HUES6 (cell line): Measurements from ENCODE around the gene CSNK1E.
"Not testable (repeated sequence)": the region's sequence is repeated elsewhere in the genome, so short reads cannot be mapped to it uniquely, and the experiment has no call there.

Experiments used
- H3K27ac ChIP-seq: 2 replicates; pipeline ENCODE4 v1.7.0; 2013; ENCODE audit warnings: low read depth, mild to moderate bottlenecking, low read length, inconsistent platforms
- H3K27me3 ChIP-seq: 2 replicates; pipeline ENCODE4 v1.6.1; 2013; ENCODE audit warnings: low read length; ENCODE audit not compliant: control insufficient read depth, insufficient read depth
- H3K36me3 ChIP-seq: 2 replicates; pipeline ENCODE4 v1.6.1; 2013; ENCODE audit warnings: low read length; ENCODE audit not compliant: control insufficient read depth, insufficient read depth
- H3K4me1 ChIP-seq: 2 replicates; pipeline ENCODE4 v1.6.1; 2013; ENCODE audit warnings: low read length; ENCODE audit not compliant: control insufficient read depth, insufficient read depth
- H3K4me3 ChIP-seq: 2 replicates; pipeline ENCODE4 v1.5.1; 2013; ENCODE audit warnings: low read depth, low read length
- H3K9ac ChIP-seq: one replicate; pipeline ENCODE4 v1.6.1; 2013; ENCODE audit warnings: mild to moderate bottlenecking, low read length
- H3K9me3 ChIP-seq: 2 replicates; pipeline ENCODE4 v1.6.1; 2013; ENCODE audit warnings: low read depth, low read length; ENCODE audit not compliant: control insufficient read depth, insufficient read depth

CSNK1E gene

DNA sequence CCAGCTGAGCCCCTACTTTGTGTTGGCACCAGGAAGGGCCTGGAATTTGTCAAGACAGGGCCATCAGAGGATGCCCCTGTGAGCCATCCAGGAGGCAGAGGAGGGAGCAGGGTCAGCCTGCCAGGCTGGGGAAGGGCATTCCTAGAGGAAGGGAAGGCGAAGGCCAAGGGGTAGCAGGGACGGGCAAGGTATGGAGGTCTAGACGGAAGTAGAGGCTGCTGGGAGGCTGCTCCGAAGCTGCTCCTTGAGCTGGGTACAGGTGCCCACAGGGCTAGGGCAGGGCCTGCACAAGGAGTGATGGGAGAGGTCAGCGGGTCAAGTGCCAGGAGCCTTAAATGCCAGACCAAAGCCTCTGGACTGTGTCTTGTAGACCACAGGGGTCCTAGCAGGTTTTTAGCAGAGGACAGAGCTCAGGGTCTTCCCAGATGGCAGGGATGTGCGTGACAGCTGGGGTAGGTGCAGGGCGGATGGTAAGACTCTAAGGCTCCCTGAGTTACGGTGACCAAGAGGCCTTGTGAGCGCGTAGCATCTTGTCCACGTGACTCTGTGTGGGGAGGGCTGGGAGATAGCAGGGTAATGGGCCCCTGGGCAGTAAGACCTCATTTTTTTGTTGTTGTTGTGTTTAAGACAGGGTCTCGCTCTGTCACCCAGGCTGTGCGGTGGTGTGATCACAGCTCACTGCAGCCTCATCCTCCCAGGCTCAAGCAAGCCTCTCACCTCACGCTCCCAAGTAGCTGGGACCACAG is 31.7 kb upstream of the CSNK1E start:
- no peaks in the 10 kb centered on the region for H3K9me3 ChIP-seq
- no peaks in the 10 kb centered on the region for H3K27me3 ChIP-seq
- peaks cover 22% of the 10 kb centered on the region for H3K4me1 ChIP-seq
- H3K4me3 ChIP-seq, result no peak overlapping the region
- H3K36me3 ChIP-seq, result no peaks in the 10 kb centered on the region
- no peak overlapping the region for H3K9ac ChIP-seq
- no peak overlapping the region for H3K27ac ChIP-seq

DNA sequence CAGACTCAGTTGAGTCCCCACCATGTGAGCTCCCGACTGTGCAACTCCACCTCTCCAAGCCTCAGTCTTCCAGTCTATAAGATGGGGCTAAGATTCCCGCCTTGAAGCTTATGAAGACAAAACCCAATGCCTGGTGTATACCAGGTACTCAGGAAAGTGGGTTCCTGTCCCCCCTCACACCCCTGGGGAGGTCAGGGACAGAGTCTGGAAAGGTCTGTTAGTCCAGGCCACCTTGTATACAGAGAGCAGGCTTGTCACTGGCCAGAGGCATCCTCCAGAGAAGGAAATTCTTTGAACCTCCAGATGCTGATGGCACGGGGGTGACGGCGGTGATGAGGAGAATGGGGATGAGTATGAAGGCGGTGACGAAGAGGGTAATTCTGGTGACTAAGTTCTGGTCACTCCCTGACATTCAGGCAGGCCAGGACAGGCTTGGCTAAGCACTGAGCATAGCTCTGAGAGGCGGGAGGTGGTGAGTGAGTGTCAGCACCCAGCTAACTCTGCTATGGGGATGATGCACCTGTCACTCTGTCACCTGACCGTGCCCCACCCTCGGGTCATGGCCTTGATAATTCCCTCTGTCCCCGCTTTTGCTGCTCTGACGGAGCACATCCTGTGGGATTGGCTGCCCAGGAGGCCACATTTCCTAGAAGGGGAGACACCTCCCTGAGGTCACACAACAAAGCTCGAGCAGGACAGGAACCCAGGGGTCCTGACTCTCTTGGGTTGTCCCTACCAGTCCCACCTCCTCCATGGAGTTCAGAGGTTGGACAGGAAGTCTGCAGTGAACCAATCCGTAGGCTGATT is 30.9 kb upstream of the CSNK1E start:
- Histone ChIP-seq H3K27me3 (no peaks in the 10 kb centered on the region), H3K4me3 (no peak overlapping the region), H3K4me1 (peaks cover 15% of the 10 kb centered on the region; the same call in 1 of the 2 replicates), H3K9me3 (no peaks in the 10 kb centered on the region), H3K27ac (no peak overlapping the region), H3K9ac (no peak overlapping the region), H3K36me3 (no peaks in the 10 kb centered on the region)

DNA sequence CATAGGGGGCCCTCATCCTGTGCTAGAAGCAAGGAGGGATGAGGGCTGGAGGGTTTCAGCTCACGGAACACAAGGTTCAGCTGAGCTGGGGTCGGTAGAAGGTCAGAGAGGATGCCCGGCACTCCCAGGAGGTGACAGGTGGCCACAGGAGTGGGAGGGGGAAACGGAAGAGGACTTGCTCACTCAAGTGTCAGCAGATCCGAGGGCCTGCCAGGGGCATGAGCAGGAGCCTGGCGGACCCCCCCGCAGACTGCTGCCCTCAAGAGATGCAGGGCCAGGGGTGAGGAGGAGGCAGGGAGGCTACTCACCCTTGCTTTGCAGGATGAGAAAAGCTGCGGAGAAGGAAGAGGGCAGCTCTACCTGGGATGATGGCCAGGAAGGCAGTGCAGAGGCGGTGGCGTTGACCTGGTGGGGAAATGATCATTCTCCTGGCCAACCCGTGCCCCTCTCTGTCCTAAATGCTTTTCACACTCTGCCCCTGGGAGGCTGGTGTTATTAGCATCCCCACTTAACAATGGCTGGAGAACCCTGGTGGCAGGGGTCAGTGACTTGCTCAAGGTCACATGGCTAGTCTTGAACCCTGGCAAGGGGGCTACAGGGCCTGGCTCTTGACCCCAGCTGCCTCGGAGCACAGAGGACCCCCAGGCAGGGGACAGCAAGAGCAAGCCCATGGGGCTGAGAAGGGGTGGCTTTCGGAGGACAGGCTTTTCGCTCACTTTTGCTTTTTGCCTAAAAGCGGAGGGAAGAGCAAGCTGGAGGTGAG is 30.1 kb upstream of the CSNK1E start:
- no peak overlapping the region for H3K9ac ChIP-seq
- no peaks in the 10 kb centered on the region for H3K36me3 ChIP-seq
- H3K27ac ChIP-seq, result no peak overlapping the region
- H3K4me1 ChIP-seq, result peaks cover 15% of the 10 kb centered on the region; the same call in 1 of the 2 replicates
- no peak overlapping the region for H3K4me3 ChIP-seq
- H3K27me3 ChIP-seq, result no peaks in the 10 kb centered on the region
- H3K9me3 ChIP-seq, result no peaks in the 10 kb centered on the region

DNA sequence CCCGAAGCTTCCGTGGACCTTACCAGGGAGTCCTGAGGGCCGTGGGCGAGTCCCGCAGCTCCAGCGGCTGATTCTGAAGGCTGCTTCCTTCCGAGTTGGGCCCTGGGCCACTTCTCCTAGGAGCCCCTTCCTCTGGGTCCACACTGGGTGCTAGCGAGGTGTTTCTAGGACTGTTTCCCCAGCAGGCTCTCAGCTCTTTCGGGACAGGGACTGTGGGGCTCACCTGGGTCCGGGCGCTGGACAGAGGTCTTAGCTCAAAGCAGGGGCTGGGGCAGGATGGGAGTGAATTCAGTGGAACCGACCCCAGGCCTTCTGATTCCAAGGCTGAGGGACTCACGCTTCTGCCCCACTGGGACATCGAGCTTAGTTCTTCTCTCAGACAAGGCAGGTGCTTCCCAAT is 29.3 kb upstream of the CSNK1E start:
- no peaks in the 10 kb centered on the region for H3K27me3 ChIP-seq
- H3K27ac ChIP-seq, result no peak overlapping the region
- no peaks in the 10 kb centered on the region for H3K9me3 ChIP-seq
- peaks cover 12% of the 10 kb centered on the region; the same call in 1 of the 2 replicates for H3K4me1 ChIP-seq
- H3K4me3 ChIP-seq, result no peak overlapping the region
- no peak overlapping the region for H3K9ac ChIP-seq
- H3K36me3 ChIP-seq, result no peaks in the 10 kb centered on the region

DNA sequence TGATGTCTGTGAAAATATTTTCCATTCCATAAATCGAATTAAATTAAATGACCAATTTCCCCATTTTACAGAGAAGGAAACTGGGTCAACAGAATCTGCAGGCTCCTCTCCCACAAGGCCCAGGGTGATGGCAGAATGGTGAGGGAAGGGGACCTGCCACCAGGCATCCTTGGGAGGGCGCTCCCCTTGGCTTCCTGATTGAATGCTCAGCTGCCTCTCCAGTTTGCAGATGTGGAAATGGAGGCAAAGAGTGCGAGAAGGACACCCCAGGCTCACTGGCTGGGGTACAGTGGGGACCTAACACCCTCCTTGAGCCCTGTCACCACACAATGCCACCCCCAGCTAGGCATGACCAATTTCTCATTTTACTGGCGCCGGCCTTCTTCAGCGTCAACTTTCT is 28.5 kb upstream of the CSNK1E start:
- peaks cover 6% of the 10 kb centered on the region; the same call in 1 of the 2 replicates for H3K4me1 ChIP-seq
- no peaks in the 10 kb centered on the region for H3K36me3 ChIP-seq
- no peak overlapping the region for H3K9ac ChIP-seq
- no peak overlapping the region for H3K27ac ChIP-seq
- no peaks in the 10 kb centered on the region for H3K27me3 ChIP-seq
- H3K9me3 ChIP-seq, result no peaks in the 10 kb centered on the region
- H3K4me3 ChIP-seq, result no peak overlapping the region

DNA sequence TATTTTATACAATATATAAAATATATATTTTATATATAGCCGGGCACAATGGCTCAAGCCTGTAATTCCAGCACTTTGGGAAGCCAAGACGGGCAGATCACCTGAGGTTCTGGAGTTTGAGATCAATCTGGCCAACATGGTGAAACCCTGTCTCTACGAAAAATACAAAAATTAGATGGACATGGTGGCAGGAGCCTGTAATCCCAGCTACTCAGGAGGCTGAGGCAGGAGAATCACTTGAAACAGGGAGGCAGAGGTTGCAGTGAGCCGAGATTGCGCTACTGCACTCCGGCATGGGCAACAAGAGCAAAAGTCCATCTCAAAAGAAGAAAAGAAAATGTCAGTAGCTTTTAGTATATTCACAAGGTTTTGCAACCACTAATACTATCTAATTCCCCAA is 22.7 kb upstream of the CSNK1E start:
- not testable (repeated sequence) for H3K4me3 ChIP-seq, H3K27ac ChIP-seq, H3K27me3 ChIP-seq, H3K4me1 ChIP-seq, H3K9ac ChIP-seq, H3K9me3 ChIP-seq, H3K36me3 ChIP-seq

DNA sequence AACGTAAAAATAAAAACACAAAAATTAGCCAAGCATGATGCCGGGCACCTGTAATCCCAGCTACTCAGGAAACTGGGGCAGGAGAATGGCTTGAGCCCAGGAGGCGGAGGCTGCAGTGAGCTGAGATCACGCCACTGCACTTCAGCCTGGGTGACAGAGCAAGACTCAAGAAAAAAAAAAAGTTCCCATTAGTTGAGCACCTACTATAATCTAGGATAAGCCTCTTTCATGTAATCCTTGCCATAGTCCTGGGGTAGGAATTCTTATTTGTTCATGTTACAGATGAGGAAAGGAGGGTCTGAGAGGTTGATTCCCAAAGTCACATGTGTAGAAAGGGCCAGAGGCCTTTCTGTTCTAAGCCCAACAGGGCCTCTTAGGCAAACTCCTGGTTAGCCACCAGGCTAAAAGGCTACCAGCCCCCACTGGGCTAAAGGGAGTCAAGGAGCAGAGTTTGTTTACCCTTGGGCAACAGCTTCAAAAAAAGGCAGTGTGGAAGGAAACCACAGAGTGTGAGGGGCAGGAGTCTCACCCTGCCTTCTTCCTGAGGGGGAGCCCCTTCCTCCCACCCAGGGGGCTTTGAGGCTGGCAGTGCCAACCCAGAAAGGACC is 21.6 kb upstream of the CSNK1E start:
- Histone ChIP-seq H3K9ac (no peak overlapping the region), H3K9me3 (no peaks in the 10 kb centered on the region), H3K27ac (no peak overlapping the region), H3K4me1 (peaks cover 12% of the 10 kb centered on the region), H3K36me3 (no peaks in the 10 kb centered on the region), H3K4me3 (no peak overlapping the region), H3K27me3 (peaks cover 8% of the 10 kb centered on the region; the same call in 1 of the 2 replicates)

DNA sequence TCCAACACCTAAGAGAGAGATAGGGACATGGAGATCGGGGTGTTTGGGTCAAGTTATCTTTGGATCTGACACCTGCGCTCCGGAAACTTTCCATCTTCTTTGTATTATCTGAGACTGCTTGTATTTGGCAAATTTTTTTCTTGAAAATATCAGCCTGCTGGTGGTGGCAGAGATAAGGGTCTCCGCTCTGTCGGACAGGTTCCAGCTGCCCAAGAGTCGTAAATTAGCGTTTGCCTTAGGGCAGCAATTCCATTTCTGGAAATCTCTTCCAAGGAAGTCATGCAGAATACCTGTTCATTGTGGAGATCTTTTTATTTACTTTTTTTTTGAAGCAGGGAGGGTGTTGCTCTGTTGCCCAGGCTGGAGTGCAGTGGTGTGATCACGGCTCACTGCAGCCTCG is 19.5 kb upstream of the CSNK1E start:
- Histone ChIP-seq H3K9ac (no peak overlapping the region), H3K9me3 (no peaks in the 10 kb centered on the region), H3K4me3 (peak overlapping the region; percentile 62), H3K27ac (no peak overlapping the region), H3K27me3 (peaks cover 8% of the 10 kb centered on the region; the same call in 1 of the 2 replicates), H3K36me3 (no peaks in the 10 kb centered on the region), H3K4me1 (peaks cover 14% of the 10 kb centered on the region)

DNA sequence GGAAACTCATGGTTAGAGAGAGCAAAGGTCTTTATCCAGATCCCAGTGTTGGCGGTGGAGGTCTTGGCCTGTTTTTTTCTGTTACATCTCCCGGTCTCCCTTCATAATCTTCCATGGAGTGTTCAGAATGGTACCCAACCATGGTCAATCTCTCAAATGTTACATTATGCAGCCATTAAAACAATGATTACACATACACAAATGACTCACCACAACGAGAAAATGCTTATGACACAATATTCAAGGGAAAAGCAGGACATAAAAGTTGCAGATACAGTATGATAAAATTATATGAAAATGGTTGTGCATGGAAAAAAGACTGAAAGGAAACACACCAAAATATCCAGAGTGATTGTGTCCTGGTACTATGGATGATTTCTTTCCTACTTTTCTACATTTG is 17.8 kb upstream of the CSNK1E start:
- Histone ChIP-seq H3K4me1 (peaks cover 14% of the 10 kb centered on the region), H3K27ac (no peak overlapping the region), H3K27me3 (peaks cover 8% of the 10 kb centered on the region; the same call in 1 of the 2 replicates), H3K9ac (no peak overlapping the region), H3K4me3 (no peak overlapping the region; the same call in 1 of the 2 replicates), H3K9me3 (no peaks in the 10 kb centered on the region), H3K36me3 (no peaks in the 10 kb centered on the region)

DNA sequence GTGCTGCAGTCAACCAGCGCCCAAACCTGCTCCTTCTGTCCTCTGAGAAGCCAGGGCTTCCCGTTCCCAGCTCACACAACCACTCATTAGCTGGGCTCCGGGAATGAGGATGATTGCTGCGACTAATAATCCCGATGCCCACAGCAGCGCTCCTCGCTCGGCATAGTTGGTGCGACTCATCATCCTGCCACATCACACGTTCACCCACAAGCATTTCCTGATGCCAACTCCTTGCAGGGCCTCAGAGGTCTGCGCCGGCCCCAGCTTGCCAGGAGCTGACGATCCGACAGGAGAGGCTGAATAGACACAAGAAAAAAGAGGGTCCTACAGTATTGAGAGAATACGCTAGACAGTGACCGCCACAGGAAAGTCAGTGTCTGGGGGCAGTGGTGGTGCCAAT is 10.6 kb upstream of the CSNK1E start:
- Histone ChIP-seq H3K4me3 (no peak overlapping the region), H3K36me3 (peaks cover 4% of the 10 kb centered on the region; the same call in 1 of the 2 replicates), H3K4me1 (peaks cover 39% of the 10 kb centered on the region), H3K9me3 (no peaks in the 10 kb centered on the region), H3K9ac (no peak overlapping the region), H3K27ac (peak overlapping the region; percentile 21; the same call in 1 of the 2 replicates), H3K27me3 (no peaks in the 10 kb centered on the region)
